ENCODE results near the gene GALM.

GALM gene

GRCh38 chr2:38778687-38779082 is 112.8 kb downstream of the GALM start:
- DNase-seq = no peak

DNA sequence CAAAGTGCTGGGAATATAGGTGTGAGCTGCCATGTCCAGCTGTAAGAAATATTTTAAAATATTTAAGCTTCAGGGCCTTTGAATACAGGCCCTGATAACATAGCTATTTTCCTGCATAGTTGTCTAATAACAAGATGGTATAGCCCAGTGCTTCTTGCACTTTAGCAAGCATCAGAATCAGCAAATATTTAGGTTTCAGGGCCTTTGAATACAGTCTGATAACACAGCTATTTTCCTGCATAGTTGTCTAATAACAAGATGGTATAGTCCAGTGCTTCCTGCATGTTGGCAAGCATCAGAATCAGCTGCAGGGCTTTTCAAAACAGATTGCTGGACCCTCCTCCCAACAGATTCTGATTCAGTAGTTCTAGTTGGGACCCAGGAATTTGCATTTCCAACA is 117.7 kb downstream of the GALM start:
- no peak for DNase-seq

Data from activated T-cell treated with anti-CD3 and anti-CD28 coated beads, Interleukin-2, amount 50 U/mL, for 48 hours (primary cell).